WTC11 (cell line): Measurements from ENCODE around the gene PGBD1.

Experiments
- ATF2 ChIP-seq: sonication (generic); formaldehyde crosslinking; IDR thresholded peaks from 2 replicates; pipeline ENCODE4 v1.8.1; 2022; ENCODE audit warnings: low read depth, missing genetic modification reagents, borderline replicate concordance
- NR1H2 ChIP-seq: sonication (generic); formaldehyde crosslinking; IDR thresholded peaks from 2 replicates; pipeline ENCODE4 v1.9.0; 2021; ENCODE audit warnings: mild to moderate bottlenecking, moderate library complexity, missing genetic modification reagents
- NR3C1 ChIP-seq: sonication (generic); formaldehyde crosslinking; conservative IDR thresholded peaks from 2 replicates; pipeline ENCODE4 v1.8.1; 2023; ENCODE audit warnings: low read depth, mild to moderate bottlenecking, missing genetic modification reagents
- TCF7 ChIP-seq: sonication (generic); formaldehyde crosslinking; IDR thresholded peaks from 2 replicates; pipeline ENCODE4 v1.8.0; 2022; ENCODE audit warnings: mild to moderate bottlenecking, low read depth, missing genetic modification reagents, moderate library complexity
- TF ChIP-seq, protein P1 (sequence below): sonication (generic); formaldehyde crosslinking; IDR thresholded peaks from 2 replicates; pipeline ENCODE4 v1.8.0; 2022; ENCODE audit warnings: mild to moderate bottlenecking, missing genetic modification reagents
- TF ChIP-seq, protein P2 (sequence below): fragments of 200-600 bp; IDR thresholded peaks from 2 replicates; pipeline ENCODE4 v1.8.0; 2022; ENCODE audit warnings: antibody characterized with exemption

DNA sequence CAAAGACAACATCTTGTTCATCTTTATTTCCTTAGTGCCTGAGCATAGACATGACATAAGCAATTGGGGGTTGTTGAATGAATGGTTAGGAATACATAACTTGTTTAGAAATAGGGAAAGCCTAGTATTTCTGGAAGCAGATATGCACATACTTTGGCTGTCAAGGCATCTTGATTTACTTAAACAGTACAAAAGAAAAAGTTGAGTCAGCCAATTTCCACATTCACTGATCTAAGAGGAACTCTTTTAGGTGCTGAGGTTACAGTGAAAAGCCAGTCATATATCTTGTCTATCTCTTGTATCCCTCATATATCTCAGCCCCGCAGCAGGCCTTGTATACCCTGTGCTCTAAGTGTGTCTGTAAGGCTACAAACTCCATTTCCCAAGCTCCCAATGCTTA lies 40.9 kb upstream of the PGBD1 start:
- TF ChIP-seq, protein P1, sequence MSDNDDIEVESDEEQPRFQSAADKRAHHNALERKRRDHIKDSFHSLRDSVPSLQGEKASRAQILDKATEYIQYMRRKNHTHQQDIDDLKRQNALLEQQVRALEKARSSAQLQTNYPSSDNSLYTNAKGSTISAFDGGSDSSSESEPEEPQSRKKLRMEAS (CRISPR knock-in tag), result no peak
- TF ChIP-seq NR3C1 (CRISPR knock-in tag), result no peak
- TF ChIP-seq, protein P2, sequence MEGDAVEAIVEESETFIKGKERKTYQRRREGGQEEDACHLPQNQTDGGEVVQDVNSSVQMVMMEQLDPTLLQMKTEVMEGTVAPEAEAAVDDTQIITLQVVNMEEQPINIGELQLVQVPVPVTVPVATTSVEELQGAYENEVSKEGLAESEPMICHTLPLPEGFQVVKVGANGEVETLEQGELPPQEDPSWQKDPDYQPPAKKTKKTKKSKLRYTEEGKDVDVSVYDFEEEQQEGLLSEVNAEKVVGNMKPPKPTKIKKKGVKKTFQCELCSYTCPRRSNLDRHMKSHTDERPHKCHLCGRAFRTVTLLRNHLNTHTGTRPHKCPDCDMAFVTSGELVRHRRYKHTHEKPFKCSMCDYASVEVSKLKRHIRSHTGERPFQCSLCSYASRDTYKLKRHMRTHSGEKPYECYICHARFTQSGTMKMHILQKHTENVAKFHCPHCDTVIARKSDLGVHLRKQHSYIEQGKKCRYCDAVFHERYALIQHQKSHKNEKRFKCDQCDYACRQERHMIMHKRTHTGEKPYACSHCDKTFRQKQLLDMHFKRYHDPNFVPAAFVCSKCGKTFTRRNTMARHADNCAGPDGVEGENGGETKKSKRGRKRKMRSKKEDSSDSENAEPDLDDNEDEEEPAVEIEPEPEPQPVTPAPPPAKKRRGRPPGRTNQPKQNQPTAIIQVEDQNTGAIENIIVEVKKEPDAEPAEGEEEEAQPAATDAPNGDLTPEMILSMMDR, result no peak
- no peak for TF ChIP-seq NR1H2 (CRISPR knock-in tag)
- no peak for TF ChIP-seq ATF2 (CRISPR knock-in tag)
- no peak for TF ChIP-seq TCF7
